Keratinocyte (primary cell): ENCODE data around the gene NRBP1.

Experiments used
- EZH2 ChIP-seq: IDR thresholded peaks from one replicate; pipeline ENCODE4 v1.6.1; 2012; ENCODE audit warnings: inconsistent platforms, mild to moderate bottlenecking, low read length, moderate library complexity
- TF ChIP-seq, protein P1 (sequence below), 3 experiments: IDR thresholded peaks in 1 of 3; conservative IDR thresholded peaks in 1 of 3; optimal IDR thresholded peaks in 1 of 3; 2 replicates in 2 of 3; 3 replicates in 1 of 3; pipeline versions ENCODE3 to v1.5.1; 2011; ENCODE audit warnings: low read length in 3 of 3, mild to moderate bottlenecking in 3 of 3, moderate library complexity in 2 of 3, control low read depth in 1 of 3, inconsistent platforms in 1 of 3; ENCODE audit not compliant: insufficient read depth in 2 of 3; ENCODE audit errors: extremely low read depth in 1 of 3

DNA sequence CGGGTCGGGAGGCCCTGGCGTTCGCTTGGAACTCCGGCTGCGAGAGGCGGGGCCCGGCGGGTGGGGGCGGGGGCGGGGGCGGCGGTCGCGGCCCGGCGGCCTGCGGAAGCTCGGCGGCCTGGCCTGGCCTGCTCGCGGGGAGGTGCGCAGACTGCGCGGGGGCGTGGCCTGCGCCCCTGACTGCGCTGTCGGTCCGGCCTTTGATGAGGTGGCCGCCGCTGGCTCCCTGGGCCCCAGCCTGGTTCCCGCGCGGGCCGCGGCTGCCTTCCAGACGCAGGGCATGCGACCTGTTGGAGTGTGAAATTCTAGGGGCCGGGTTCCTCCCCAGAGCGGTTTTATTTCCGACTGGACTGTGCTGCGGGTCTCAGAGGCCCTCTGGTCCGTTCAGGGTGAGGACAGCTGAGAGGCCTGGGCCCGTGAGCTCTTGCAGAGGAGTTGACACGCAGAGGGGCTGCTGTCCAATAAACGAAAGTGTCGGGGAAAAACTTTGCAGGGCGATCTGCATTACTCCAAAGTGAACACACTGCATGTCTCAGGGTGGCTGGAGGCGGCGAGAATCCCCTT, 629 bp downstream of the NRBP1 start:
- TF ChIP-seq, protein P1, sequence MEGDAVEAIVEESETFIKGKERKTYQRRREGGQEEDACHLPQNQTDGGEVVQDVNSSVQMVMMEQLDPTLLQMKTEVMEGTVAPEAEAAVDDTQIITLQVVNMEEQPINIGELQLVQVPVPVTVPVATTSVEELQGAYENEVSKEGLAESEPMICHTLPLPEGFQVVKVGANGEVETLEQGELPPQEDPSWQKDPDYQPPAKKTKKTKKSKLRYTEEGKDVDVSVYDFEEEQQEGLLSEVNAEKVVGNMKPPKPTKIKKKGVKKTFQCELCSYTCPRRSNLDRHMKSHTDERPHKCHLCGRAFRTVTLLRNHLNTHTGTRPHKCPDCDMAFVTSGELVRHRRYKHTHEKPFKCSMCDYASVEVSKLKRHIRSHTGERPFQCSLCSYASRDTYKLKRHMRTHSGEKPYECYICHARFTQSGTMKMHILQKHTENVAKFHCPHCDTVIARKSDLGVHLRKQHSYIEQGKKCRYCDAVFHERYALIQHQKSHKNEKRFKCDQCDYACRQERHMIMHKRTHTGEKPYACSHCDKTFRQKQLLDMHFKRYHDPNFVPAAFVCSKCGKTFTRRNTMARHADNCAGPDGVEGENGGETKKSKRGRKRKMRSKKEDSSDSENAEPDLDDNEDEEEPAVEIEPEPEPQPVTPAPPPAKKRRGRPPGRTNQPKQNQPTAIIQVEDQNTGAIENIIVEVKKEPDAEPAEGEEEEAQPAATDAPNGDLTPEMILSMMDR (optimal IDR thresholded peaks at IDR 0.05 in 1 of 3, IDR thresholded peaks at IDR 0.05 in 1 of 3, conservative IDR thresholded peaks at IDR 0.05 in 1 of 3; ENCODE audit: extremely low read depth in 1 of 3, insufficient read depth in 2 of 3, low read length in 3 of 3), result no peak
- no peak for TF ChIP-seq EZH2
